IPS-15b (cell line): ENCODE data around the gene ZNF878.

Source experiments
- H3K27me3 ChIP-seq: one replicate; pipeline ENCODE4 v1.6.1; 2013; ENCODE audit warnings: low read length; ENCODE audit not compliant: control insufficient read depth, insufficient read depth
- H3K36me3 ChIP-seq: one replicate; pipeline ENCODE4 v1.6.1; 2013; ENCODE audit warnings: low read length; ENCODE audit not compliant: control insufficient read depth, insufficient read depth
- H3K4me1 ChIP-seq: one replicate; pipeline ENCODE4 v1.6.1; 2013; ENCODE audit warnings: mild to moderate bottlenecking, low read length; ENCODE audit not compliant: control insufficient read depth, insufficient read depth
- H3K4me3 ChIP-seq: one replicate; pipeline ENCODE4 v1.5.1; 2013; ENCODE audit warnings: low read depth, low read length
- H3K9ac ChIP-seq: one replicate; pipeline ENCODE4 v1.6.1; 2013; ENCODE audit warnings: low read depth, mild to moderate bottlenecking, low read length
- H3K9me3 ChIP-seq: one replicate; pipeline ENCODE4 v1.6.1; 2013; ENCODE audit warnings: mild to moderate bottlenecking, low read length; ENCODE audit not compliant: control insufficient read depth, insufficient read depth

ZNF878 gene

GRCh38 chr19:12015015-12015752 lies 37.6 kb downstream of the ZNF878 start:
- Histone ChIP-seq H3K9ac (no peak overlapping the region), H3K4me3 (no peak overlapping the region), H3K27me3 (no peaks in the 10 kb centered on the region), H3K4me1 (no peaks in the 10 kb centered on the region), H3K9me3 (peaks cover 43% of the 10 kb centered on the region), H3K36me3 (peaks cover 8% of the 10 kb centered on the region)

GRCh38 chr19:12000152-12000981 lies 52.4 kb downstream of the ZNF878 start:
- Histone ChIP-seq H3K4me3 (no peak overlapping the region), H3K27me3 (no peaks in the 10 kb centered on the region), H3K9ac (no peak overlapping the region), H3K36me3 (no peaks in the 10 kb centered on the region), H3K4me1 (no peaks in the 10 kb centered on the region), H3K9me3 (no peaks in the 10 kb centered on the region)

DNA sequence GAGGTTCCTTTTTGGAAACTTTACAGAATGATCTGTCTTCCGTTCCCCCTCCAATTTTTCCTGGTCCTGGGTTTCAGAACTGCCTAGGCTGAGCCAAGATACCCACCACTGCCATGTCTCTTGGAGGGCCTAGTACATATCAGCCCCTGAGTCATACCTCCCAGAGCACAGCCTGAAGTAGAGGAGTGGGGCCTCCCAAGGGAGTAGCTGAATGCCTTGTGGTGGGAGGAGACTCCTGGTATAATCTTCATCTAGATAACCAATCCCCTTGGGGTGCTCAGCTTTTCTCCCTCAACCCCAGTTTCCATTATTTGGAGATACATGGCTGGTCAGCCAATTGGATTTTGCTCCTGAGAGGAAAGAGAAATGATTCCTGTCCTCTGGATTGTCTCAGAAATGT lies 57.6 kb downstream of the ZNF878 start:
- H3K4me1 ChIP-seq: no peaks in the 10 kb centered on the region
- H3K9me3 ChIP-seq: no peaks in the 10 kb centered on the region
- peaks cover 3% of the 10 kb centered on the region for H3K36me3 ChIP-seq
- no peaks in the 10 kb centered on the region for H3K27me3 ChIP-seq
- no peak overlapping the region for H3K4me3 ChIP-seq
- H3K9ac ChIP-seq: no peak overlapping the region
